Neuron (in vitro differentiated cells): Measurements from ENCODE around the gene RFT1.

Source experiments
- H2AFZ ChIP-seq: one replicate; pipeline ENCODE4 v1.6.1; 2013; ENCODE audit warnings: low read depth, mild to moderate bottlenecking, inconsistent platforms, low read length, moderate library complexity
- H3K27me3 ChIP-seq: one replicate; pipeline ENCODE4 v1.6.1; 2013; ENCODE audit warnings: low read length; ENCODE audit not compliant: insufficient read depth
- H3K36me3 ChIP-seq: one replicate; pipeline ENCODE4 v1.6.1; 2013; ENCODE audit warnings: low read length; ENCODE audit not compliant: insufficient read depth
- H3K4me1 ChIP-seq: one replicate; pipeline ENCODE4 v1.6.1; 2013; ENCODE audit warnings: low read length; ENCODE audit not compliant: insufficient read depth
- H3K4me3 ChIP-seq: 2 replicates; pipeline ENCODE4 v1.5.1; 2013; ENCODE audit warnings: mild to moderate bottlenecking, low read length, moderate library complexity
- H3K9me3 ChIP-seq: one replicate; pipeline ENCODE4 v1.6.1; 2013; ENCODE audit warnings: low read length

Gene RFT1

GRCh38 chr3:53160660-53161449 lies 30.6 kb upstream of the RFT1 start, which contains the start of gene PRKCD:
Gene PRKCD (plus strand): TSS chr3:53161209. CDS start chr3:53178423, 17,214 bp downstream.
- peak within 1 kb of the TSS; percentile 68 for H2AFZ ChIP-seq
- H3K27me3 ChIP-seq, result peaks cover 67% of the 10 kb centered on the region
- no peaks in the 10 kb centered on the region for H3K36me3 ChIP-seq
- peak within 1 kb of the TSS; percentile 41 for H3K4me3 ChIP-seq
- H3K4me1 ChIP-seq, result peaks cover 9% of the 10 kb centered on the region
- no peaks in the 10 kb centered on the region for H3K9me3 ChIP-seq

GRCh38 chr3:53160061-53160659 lies 29.9 kb upstream of the RFT1 start:
- Histone ChIP-seq H3K27me3 (peaks cover 74% of the 10 kb centered on the region), H3K4me3 (peak overlapping the region; percentile 41)

GRCh38 chr3:53159156-53160060 lies 29.2 kb upstream of the RFT1 start:
- Histone ChIP-seq H3K4me3 (no peak overlapping the region), H3K4me1 (peaks cover 9% of the 10 kb centered on the region), H3K9me3 (no peaks in the 10 kb centered on the region), H3K27me3 (peaks cover 81% of the 10 kb centered on the region), H3K36me3 (no peaks in the 10 kb centered on the region), H2AFZ (no peak overlapping the region)

More at GRCh38 chr3:53160061-53160659, 29.9 kb upstream of the RFT1 start:
- Histone ChIP-seq H3K4me1 (peaks cover 9% of the 10 kb centered on the region), H2AFZ (no peak overlapping the region), H3K9me3 (no peaks in the 10 kb centered on the region), H3K36me3 (no peaks in the 10 kb centered on the region)

- Histone ChIP-seq H2AFZ (no peak overlapping the region), H3K4me1 (peaks cover 9% of the 10 kb centered on the region), H3K9me3 (no peaks in the 10 kb centered on the region), H3K4me3 (no peak overlapping the region), H3K27me3 (peaks cover 88% of the 10 kb centered on the region), H3K36me3 (no peaks in the 10 kb centered on the region)
Observed at GRCh38 chr3:53158765-53159155, 28.5 kb upstream of the RFT1 start.

GRCh38 chr3:53157974-53158580 lies 27.8 kb upstream of the RFT1 start:
- no peaks in the 10 kb centered on the region for H3K9me3 ChIP-seq
- peaks cover 2% of the 10 kb centered on the region for H3K4me1 ChIP-seq
- no peaks in the 10 kb centered on the region for H3K36me3 ChIP-seq
- no peak overlapping the region for H3K4me3 ChIP-seq
- peaks cover 92% of the 10 kb centered on the region for H3K27me3 ChIP-seq
- no peak overlapping the region for H2AFZ ChIP-seq

- H2AFZ ChIP-seq, result no peak overlapping the region
- no peak overlapping the region for H3K4me3 ChIP-seq
- H3K27me3 ChIP-seq, result peaks cover 96% of the 10 kb centered on the region
- no peaks in the 10 kb centered on the region for H3K4me1 ChIP-seq
- H3K9me3 ChIP-seq, result no peaks in the 10 kb centered on the region
- H3K36me3 ChIP-seq, result no peaks in the 10 kb centered on the region
Observed at GRCh38 chr3:53156368-53156834, 26.2 kb upstream of the RFT1 start.

GRCh38 chr3:53155760-53156159 lies 25.5 kb upstream of the RFT1 start:
- no peaks in the 10 kb centered on the region for H3K4me1 ChIP-seq
- H3K9me3 ChIP-seq, result no peaks in the 10 kb centered on the region
- no peaks in the 10 kb centered on the region for H3K36me3 ChIP-seq
- H3K27me3 ChIP-seq, result peaks cover 94% of the 10 kb centered on the region
- no peak overlapping the region for H3K4me3 ChIP-seq
- no peak overlapping the region for H2AFZ ChIP-seq

- Histone ChIP-seq H3K4me3 (no peak overlapping the region), H3K27me3 (peaks cover 94% of the 10 kb centered on the region), H3K36me3 (no peaks in the 10 kb centered on the region), H3K4me1 (no peaks in the 10 kb centered on the region), H3K9me3 (no peaks in the 10 kb centered on the region), H2AFZ (no peak overlapping the region)
Observed at GRCh38 chr3:53154881-53155285, 24.6 kb upstream of the RFT1 start.

- no peaks in the 10 kb centered on the region for H3K9me3 ChIP-seq
- no peak overlapping the region for H2AFZ ChIP-seq
- H3K36me3 ChIP-seq, result no peaks in the 10 kb centered on the region
- H3K27me3 ChIP-seq, result peaks cover 89% of the 10 kb centered on the region
- no peaks in the 10 kb centered on the region for H3K4me1 ChIP-seq
- H3K4me3 ChIP-seq, result no peak overlapping the region
Observed at GRCh38 chr3:53153980-53154379, 23.7 kb upstream of the RFT1 start.

- Histone ChIP-seq H3K4me1 (no peaks in the 10 kb centered on the region), H3K27me3 (peaks cover 83% of the 10 kb centered on the region), H3K9me3 (no peaks in the 10 kb centered on the region), H2AFZ (no peak overlapping the region), H3K4me3 (no peak overlapping the region), H3K36me3 (no peaks in the 10 kb centered on the region)
Observed at GRCh38 chr3:53153264-53153823, 23.1 kb upstream of the RFT1 start.

GRCh38 chr3:53151870-53152660 lies 21.8 kb upstream of the RFT1 start:
- Histone ChIP-seq H3K4me3 (no peak overlapping the region), H3K9me3 (no peaks in the 10 kb centered on the region), H2AFZ (no peak overlapping the region), H3K36me3 (no peaks in the 10 kb centered on the region), H3K4me1 (no peaks in the 10 kb centered on the region), H3K27me3 (peaks cover 70% of the 10 kb centered on the region)

- H3K27me3 ChIP-seq, result peaks cover 65% of the 10 kb centered on the region
- H3K4me3 ChIP-seq, result no peak overlapping the region
- H3K36me3 ChIP-seq, result no peaks in the 10 kb centered on the region
- H3K4me1 ChIP-seq, result peaks cover 2% of the 10 kb centered on the region
- H3K9me3 ChIP-seq, result no peaks in the 10 kb centered on the region
- no peak overlapping the region for H2AFZ ChIP-seq
Observed at GRCh38 chr3:53151465-53151864, 21.2 kb upstream of the RFT1 start.
